GF-D8 (cell line): Measurements from ENCODE around the gene ZCCHC7.

Source experiments
- DNase-seq: peaks from one replicate; lab custom pipeline; 2025; lab: John Stamatoyannopoulos, UW

The ZCCHC7 gene

GRCh38 chr9:37336150-37336549 lies 215.8 kb downstream of the ZCCHC7 start:
- DNase-seq = no peak

- no peak for DNase-seq
Measured at GRCh38 chr9:37337301-37337890, 217.0 kb downstream of the ZCCHC7 start.

GRCh38 chr9:37338218-37338617 lies 217.8 kb downstream of the ZCCHC7 start:
- DNase-seq = peak; percentile 20

- DNase-seq = no peak
Measured at GRCh38 chr9:37339923-37340322, 219.5 kb downstream of the ZCCHC7 start.

GRCh38 chr9:37340961-37341360 lies 220.6 kb downstream of the ZCCHC7 start:
- no peak for DNase-seq

- no peak for DNase-seq
Measured at GRCh38 chr9:37341704-37342103, 221.3 kb downstream of the ZCCHC7 start.

GRCh38 chr9:37342493-37342892 lies 222.1 kb downstream of the ZCCHC7 start:
- DNase-seq = no peak

GRCh38 chr9:37342895-37343294 lies 222.5 kb downstream of the ZCCHC7 start:
- DNase-seq = no peak

- DNase-seq = no peak
Measured at GRCh38 chr9:37343724-37344123, 223.3 kb downstream of the ZCCHC7 start.

GRCh38 chr9:37345038-37345437 lies 224.7 kb downstream of the ZCCHC7 start:
- DNase-seq = no peak

GRCh38 chr9:37348917-37349316 lies 228.5 kb downstream of the ZCCHC7 start:
- DNase-seq = no peak

- no peak for DNase-seq
Measured at GRCh38 chr9:37350486-37351190, 230.3 kb downstream of the ZCCHC7 start.

GRCh38 chr9:37353791-37354190 lies 233.4 kb downstream of the ZCCHC7 start:
- DNase-seq = no peak

GRCh38 chr9:37362430-37362829 lies 242.1 kb downstream of the ZCCHC7 start:
- no peak for DNase-seq

GRCh38 chr9:37363124-37363523 lies 242.8 kb downstream of the ZCCHC7 start:
- DNase-seq = no peak

- no peak for DNase-seq
Measured at GRCh38 chr9:37364136-37364535, 243.8 kb downstream of the ZCCHC7 start.

- no peak for DNase-seq
Measured at GRCh38 chr9:37364751-37365360, 244.5 kb downstream of the ZCCHC7 start.

- no peak for DNase-seq
Measured at GRCh38 chr9:37369671-37370070, 249.3 kb downstream of the ZCCHC7 start.

- DNase-seq = no peak
Measured at GRCh38 chr9:37370282-37370681, 249.9 kb downstream of the ZCCHC7 start.

- DNase-seq = peak; percentile 53
Measured at GRCh38 chr9:37370968-37371563, 250.7 kb downstream of the ZCCHC7 start.

- DNase-seq = no peak
Measured at GRCh38 chr9:37371565-37372464, 251.4 kb downstream of the ZCCHC7 start.

GRCh38 chr9:37372839-37373238 lies 252.5 kb downstream of the ZCCHC7 start:
- no peak for DNase-seq
